Measurements from ENCODE around the gene ERG.

Gene ERG

DNA sequence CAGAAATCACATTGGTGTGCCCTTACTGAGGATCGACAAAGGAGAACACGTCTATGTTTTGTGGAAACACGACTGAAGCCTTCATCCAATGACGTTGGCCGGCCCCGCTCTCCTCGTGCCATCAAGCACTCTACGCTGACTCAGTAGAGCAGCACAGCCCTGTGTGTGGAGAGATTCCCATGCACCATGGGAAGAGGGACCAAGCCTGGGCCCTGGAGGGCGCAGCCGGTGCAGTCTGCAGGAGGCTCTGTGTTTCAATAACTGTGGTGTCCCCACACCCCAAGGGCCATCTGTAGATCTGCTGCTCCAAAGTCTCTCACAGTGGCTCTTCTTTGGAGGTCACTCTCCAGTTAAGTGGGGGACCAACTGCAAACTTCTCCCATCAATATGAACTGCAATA is 144.0 kb downstream of the ERG start:
- no peak overlapping the region for H3K4me3 ChIP-seq (ENCODE audit: low read depth, low read length)
- no peak for DNase-seq (ENCODE audit: low read depth)
- TF ChIP-seq POLR2A (IDR thresholded peaks at IDR 0.05; ENCODE audit: extremely low read depth, insufficient read length) = no peak
- TF ChIP-seq MYC (IDR thresholded peaks at IDR 0.05; ENCODE audit: low read depth, low read length) = no peak
- TF ChIP-seq, protein P1, sequence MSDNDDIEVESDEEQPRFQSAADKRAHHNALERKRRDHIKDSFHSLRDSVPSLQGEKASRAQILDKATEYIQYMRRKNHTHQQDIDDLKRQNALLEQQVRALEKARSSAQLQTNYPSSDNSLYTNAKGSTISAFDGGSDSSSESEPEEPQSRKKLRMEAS (IDR thresholded peaks at IDR 0.05; ENCODE audit: low read depth, low read length) = no peak
- TF ChIP-seq, protein P2, sequence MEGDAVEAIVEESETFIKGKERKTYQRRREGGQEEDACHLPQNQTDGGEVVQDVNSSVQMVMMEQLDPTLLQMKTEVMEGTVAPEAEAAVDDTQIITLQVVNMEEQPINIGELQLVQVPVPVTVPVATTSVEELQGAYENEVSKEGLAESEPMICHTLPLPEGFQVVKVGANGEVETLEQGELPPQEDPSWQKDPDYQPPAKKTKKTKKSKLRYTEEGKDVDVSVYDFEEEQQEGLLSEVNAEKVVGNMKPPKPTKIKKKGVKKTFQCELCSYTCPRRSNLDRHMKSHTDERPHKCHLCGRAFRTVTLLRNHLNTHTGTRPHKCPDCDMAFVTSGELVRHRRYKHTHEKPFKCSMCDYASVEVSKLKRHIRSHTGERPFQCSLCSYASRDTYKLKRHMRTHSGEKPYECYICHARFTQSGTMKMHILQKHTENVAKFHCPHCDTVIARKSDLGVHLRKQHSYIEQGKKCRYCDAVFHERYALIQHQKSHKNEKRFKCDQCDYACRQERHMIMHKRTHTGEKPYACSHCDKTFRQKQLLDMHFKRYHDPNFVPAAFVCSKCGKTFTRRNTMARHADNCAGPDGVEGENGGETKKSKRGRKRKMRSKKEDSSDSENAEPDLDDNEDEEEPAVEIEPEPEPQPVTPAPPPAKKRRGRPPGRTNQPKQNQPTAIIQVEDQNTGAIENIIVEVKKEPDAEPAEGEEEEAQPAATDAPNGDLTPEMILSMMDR (IDR thresholded peaks at IDR 0.05; ENCODE audit: low read depth, low read length) = no peak

DNA sequence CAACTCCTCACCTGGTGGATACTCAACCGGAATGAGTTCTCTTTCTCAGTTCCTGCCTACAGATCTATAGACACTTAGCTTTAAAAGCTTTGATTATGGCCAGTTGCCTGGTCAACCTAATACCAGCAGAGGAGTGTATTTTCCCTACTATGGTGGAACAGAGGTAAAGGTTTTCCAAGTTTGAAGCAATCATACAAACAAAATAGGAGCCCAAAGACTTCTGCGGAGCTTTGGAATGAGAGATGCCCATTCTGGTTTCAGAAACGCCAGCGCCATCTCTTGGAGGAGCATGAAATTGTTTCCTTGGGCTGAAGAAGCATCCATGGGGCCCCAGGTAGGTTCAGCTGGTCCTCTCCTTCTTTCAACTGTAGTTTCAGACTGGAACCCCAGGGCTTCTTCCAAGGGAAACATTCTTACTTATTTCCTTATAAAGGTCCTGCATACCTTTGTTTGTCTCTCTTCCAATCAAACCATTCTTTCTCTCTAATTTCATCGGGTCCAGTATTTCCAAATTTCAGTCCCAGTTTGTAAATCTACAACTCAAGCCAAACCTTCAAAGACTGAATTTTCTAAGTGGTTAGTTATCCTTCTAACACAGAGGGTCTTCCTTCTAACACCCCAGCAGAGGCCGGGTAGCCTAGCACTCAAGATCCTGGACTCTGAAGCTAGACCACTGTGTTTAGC is 145.6 kb downstream of the ERG start:
- peak; percentile 43 for DNase-seq (ENCODE audit: low read depth)
- TF ChIP-seq, protein P1 (IDR thresholded peaks at IDR 0.05; ENCODE audit: low read depth, low read length) = no peak
- no peak for TF ChIP-seq POLR2A (IDR thresholded peaks at IDR 0.05; ENCODE audit: extremely low read depth, insufficient read length)
- TF ChIP-seq, protein P2 (IDR thresholded peaks at IDR 0.05; ENCODE audit: low read depth, low read length) = peak; percentile 69
- TF ChIP-seq MYC (IDR thresholded peaks at IDR 0.05; ENCODE audit: low read depth, low read length) = no peak

DNA sequence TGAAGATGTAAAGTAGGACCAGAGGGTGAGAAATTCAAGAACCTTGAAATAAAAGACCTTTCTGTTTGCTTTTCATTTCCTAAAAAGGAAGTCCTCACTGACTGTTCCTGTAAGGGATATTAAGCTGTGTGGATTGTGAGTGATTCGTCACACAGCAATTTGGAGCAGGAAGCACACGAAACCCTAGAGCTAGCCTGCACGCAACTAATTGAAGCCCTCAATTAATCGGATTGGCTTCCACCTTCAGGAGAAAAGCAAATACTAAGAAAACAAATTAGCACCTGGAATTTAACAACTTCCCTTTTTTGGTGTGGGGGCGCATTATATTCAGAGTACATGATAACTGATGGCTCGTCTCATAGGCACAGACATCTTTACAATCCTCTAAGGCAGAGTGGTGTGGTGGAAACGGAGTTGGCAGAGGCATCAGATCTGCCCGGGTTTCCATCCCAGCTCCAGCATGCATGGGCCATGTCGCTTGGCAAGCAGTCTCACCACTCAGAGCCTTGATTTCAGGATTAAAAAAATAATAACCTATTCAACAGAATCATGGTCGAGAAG is 146.2 kb downstream of the ERG start:
- DNase-seq (ENCODE audit: low read depth) = no peak
- no peak overlapping the region for H3K4me3 ChIP-seq (ENCODE audit: low read depth, low read length)
- TF ChIP-seq, protein P1 (IDR thresholded peaks at IDR 0.05; ENCODE audit: low read depth, low read length) = no peak
- TF ChIP-seq, protein P2 (IDR thresholded peaks at IDR 0.05; ENCODE audit: low read depth, low read length) = no peak
- no peak for TF ChIP-seq POLR2A (IDR thresholded peaks at IDR 0.05; ENCODE audit: extremely low read depth, insufficient read length)
- no peak for TF ChIP-seq MYC (IDR thresholded peaks at IDR 0.05; ENCODE audit: low read depth, low read length)

More for the DNA sequence above, 145.6 kb downstream of the ERG start:
- H3K4me3 ChIP-seq (ENCODE audit: low read depth, low read length) = no peak overlapping the region

GRCh38 chr21:38351176-38351959 is 146.9 kb downstream of the ERG start:
- TF ChIP-seq, protein P2 (IDR thresholded peaks at IDR 0.05; ENCODE audit: low read depth, low read length) = no peak
- no peak for TF ChIP-seq POLR2A (IDR thresholded peaks at IDR 0.05; ENCODE audit: extremely low read depth, insufficient read length)
- no peak for TF ChIP-seq MYC (IDR thresholded peaks at IDR 0.05; ENCODE audit: low read depth, low read length)
- TF ChIP-seq, protein P1 (IDR thresholded peaks at IDR 0.05; ENCODE audit: low read depth, low read length) = no peak
- H3K4me3 ChIP-seq (ENCODE audit: low read depth, low read length) = no peak overlapping the region
- DNase-seq (ENCODE audit: low read depth) = no peak

GRCh38 chr21:38350684-38351083 is 147.6 kb downstream of the ERG start:
- H3K4me3 ChIP-seq (ENCODE audit: low read depth, low read length) = no peak overlapping the region
- TF ChIP-seq, protein P1 (IDR thresholded peaks at IDR 0.05; ENCODE audit: low read depth, low read length) = no peak
- TF ChIP-seq, protein P2 (IDR thresholded peaks at IDR 0.05; ENCODE audit: low read depth, low read length) = no peak
- TF ChIP-seq MYC (IDR thresholded peaks at IDR 0.05; ENCODE audit: low read depth, low read length) (no peak), POLR2A (IDR thresholded peaks at IDR 0.05; ENCODE audit: extremely low read depth, insufficient read length) (no peak)
- no peak for DNase-seq (ENCODE audit: low read depth)
